GM23248 (cell line): ENCODE data around the gene SERPINA7.
"Not testable (repeated sequence)": the region's sequence is repeated elsewhere in the genome, so short reads cannot be mapped to it uniquely, and the experiment has no call there.

Experiments used
- EZH2 ChIP-seq: fragments of 200-600 bp; sonication (generic); IDR thresholded peaks from 2 replicates; pipeline ENCODE4 v1.6.1; 2018; ENCODE audit warnings: antibody characterized with exemption, mild to moderate bottlenecking; ENCODE audit not compliant: insufficient read depth, poor library complexity, severe bottlenecking
- EZH2phosphoT487 ChIP-seq: fragments of 200-600 bp; sonication (generic); IDR thresholded peaks from 2 replicates; pipeline ENCODE4 v1.6.1; 2018; ENCODE audit warnings: antibody characterized with exemption, moderate library complexity, mild to moderate bottlenecking, low read depth; ENCODE audit not compliant: insufficient read depth

- TF ChIP-seq EZH2, EZH2phosphoT487: not testable (repeated sequence)
Observed at GRCh38 chrX:106000609-106001008, 37.9 kb downstream of the SERPINA7 start.
